Activated T-helper 17 cell treated with anti-CD3 and anti-CD28 coated beads, Interleukin-2, amount 50 U/mL, for 72 hours (primary cell): ENCODE measurements around the gene XAB2. TPM values are rescaled to one million over a fixed set of nuclear protein-coding genes. Genes with fewer than 3 reads are reported as not detected.
A peak's percentile ranks its signal among the peaks of the same experiment; 100 is the strongest.

Source experiments
- ATAC-seq: fragments of 150-1000 bp; cut with Tn5 transposase; replicated peaks from 2 replicates; pipeline ENCODE4 v1.10.0; 2021; ENCODE audit warnings: mild to moderate bottlenecking, moderate library complexity
- H3K27ac Mint-ChIP-seq: one replicate; pipeline ENCODE4 v1.8.0; 2022; ENCODE audit warnings: mixed read lengths
- H3K27me3 Mint-ChIP-seq: one replicate; pipeline ENCODE4 v1.8.0; 2022; ENCODE audit warnings: mixed read lengths
- H3K36me3 Mint-ChIP-seq: one replicate; pipeline ENCODE4 v1.8.0; 2022; ENCODE audit warnings: low read depth, mild to moderate bottlenecking, mixed read lengths
- H3K4me1 Mint-ChIP-seq: one replicate; pipeline ENCODE4 v1.8.0; 2022; ENCODE audit warnings: mixed read lengths
- H3K4me3 Mint-ChIP-seq: one replicate; pipeline ENCODE4 v1.8.0; 2022; ENCODE audit warnings: mild to moderate bottlenecking, mixed read lengths
- H3K9me3 Mint-ChIP-seq: one replicate; pipeline ENCODE4 v1.8.0; 2022; ENCODE audit warnings: mixed read lengths
- total RNA-seq, 2 donors: library from RNA; stranded (reverse); gene quantifications; one replicate each; pipeline ENCODE4 v1.2.3, GENCODE V29; 2022

XAB2 gene
- total RNA-seq, 2 donors from 2014 or later, result 39.0 to 53.8 TPM

- Mint-ChIP-seq H3K27me3 (no peaks in the 10 kb centered on the region), H3K36me3 (peaks cover 33% of the 10 kb centered on the region), H3K4me1 (no peaks in the 10 kb centered on the region), H3K9me3 (no peaks in the 10 kb centered on the region), H3K4me3 (no peak overlapping the region), H3K27ac (no peak overlapping the region)
- ATAC-seq, result no peak
Measured at GRCh38 chr19:7617735-7618134, 11.6 kb downstream of the XAB2 start.

DNA sequence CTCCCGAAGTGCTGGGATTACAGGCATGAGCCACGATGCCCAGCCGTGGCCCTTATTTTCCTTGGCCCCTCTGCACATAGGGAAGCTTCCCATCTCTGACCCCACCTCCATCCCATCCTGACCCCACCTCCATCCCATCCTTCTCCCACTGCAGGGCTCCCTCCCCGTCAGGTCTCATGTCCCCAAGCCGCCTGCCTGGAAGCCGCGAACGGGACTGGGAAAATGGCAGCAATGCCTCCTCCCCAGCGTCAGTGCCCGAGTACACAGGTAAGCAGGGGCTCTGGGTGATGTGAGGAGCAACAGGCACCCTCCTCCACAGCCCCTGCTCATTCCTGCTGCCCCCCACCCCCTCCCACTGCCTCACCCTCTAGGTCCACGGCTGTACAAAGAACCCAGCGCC lies 12.2 kb downstream of the XAB2 start:
- Mint-ChIP-seq H3K4me3 (no peak overlapping the region), H3K9me3 (no peaks in the 10 kb centered on the region), H3K27me3 (no peaks in the 10 kb centered on the region), H3K36me3 (peaks cover 28% of the 10 kb centered on the region), H3K4me1 (no peaks in the 10 kb centered on the region), H3K27ac (no peak overlapping the region)
- ATAC-seq, result no peak

- no peaks in the 10 kb centered on the region for H3K4me1 Mint-ChIP-seq
- no peaks in the 10 kb centered on the region for H3K27me3 Mint-ChIP-seq
- peaks cover 12% of the 10 kb centered on the region for H3K36me3 Mint-ChIP-seq
- H3K9me3 Mint-ChIP-seq, result no peaks in the 10 kb centered on the region
- H3K27ac Mint-ChIP-seq, result peak overlapping the region; percentile 10
- ATAC-seq, result no peak
- no peak overlapping the region for H3K4me3 Mint-ChIP-seq
Measured at GRCh38 chr19:7614859-7615741, 14.2 kb downstream of the XAB2 start.

DNA sequence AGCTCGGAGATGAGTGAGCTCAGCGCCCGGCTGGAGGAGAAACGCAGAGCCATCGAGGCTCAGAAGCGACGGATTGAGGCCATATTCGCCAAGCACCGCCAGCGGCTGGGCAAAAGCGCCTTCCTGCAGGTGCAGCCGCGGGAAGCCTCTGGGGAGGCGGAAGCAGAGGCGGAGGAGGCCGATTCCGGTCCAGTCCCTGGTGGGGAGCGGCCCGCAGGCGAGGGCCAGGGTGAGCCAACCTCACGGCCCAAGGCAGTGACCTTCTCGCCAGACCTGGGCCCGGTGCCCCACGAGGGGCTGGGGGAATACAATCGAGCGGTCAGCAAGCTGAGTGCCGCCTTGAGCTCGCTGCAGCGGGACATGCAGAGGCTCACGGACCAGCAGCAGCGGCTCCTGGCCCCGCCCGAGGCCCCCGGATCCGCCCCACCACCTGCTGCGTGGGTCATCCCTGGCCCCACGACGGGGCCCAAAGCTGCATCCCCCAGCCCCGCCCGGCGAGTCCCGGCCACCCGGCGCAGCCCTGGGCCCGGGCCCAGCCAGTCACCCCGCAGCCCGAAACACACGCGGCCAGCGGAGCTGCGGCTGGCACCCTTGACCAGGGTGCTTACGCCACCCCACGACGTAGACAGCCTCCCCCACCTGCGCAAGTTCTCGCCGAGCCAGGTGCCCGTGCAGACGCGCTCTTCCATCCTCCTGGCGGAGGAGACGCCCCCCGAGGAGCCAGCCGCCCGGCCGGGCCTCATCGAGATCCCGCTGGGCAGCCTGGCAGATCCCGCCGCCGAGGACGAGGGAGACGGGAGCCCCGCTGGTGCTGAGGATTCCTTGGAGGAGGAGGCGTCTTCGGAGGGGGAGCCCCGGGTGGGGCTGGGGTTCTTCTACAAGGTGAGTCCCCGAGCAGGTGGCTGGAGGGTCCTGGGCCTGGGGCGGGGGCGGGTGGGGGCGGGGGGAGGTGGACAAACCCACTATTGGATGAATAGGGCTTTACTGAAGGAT lies 16.8 kb downstream of the XAB2 start:
- ATAC-seq, result no peak
- no peak overlapping the region for H3K27ac Mint-ChIP-seq
- H3K36me3 Mint-ChIP-seq, result no peaks in the 10 kb centered on the region
- H3K9me3 Mint-ChIP-seq, result no peaks in the 10 kb centered on the region
- no peak overlapping the region for H3K4me3 Mint-ChIP-seq
- no peaks in the 10 kb centered on the region for H3K4me1 Mint-ChIP-seq
- no peaks in the 10 kb centered on the region for H3K27me3 Mint-ChIP-seq

DNA sequence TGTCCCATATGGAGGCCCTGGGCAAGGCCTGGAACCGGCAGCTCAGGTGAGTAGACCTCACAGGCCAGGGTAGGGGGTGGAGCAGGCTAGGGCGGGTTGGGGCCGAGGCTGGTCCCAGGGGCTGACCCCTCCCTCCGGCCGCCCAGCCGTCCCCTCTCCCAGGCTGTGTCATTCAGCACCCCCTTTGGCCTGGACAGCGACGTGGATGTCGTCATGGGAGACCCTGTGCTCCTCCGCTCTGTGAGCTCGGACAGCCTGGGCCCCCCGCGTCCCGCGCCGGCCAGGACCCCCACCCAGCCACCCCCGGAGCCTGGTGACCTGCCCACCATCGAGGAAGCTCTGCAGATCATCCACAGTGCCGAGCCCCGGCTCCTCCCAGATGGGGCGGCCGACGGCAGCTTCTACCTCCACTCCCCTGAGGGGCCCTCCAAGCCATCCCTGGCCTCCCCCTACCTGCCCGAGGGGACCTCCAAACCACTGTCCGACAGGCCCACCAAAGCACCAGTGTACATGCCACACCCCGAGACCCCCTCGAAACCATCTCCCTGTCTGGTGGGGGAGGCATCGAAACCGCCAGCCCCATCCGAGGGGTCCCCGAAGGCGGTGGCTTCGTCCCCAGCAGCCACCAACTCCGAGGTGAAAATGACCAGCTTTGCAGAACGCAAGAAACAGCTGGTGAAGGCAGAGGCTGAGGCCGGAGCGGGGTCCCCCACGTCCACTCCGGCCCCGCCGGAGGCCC lies 17.6 kb downstream of the XAB2 start:
- Mint-ChIP-seq H3K4me3 (no peak overlapping the region), H3K27ac (no peak overlapping the region), H3K27me3 (no peaks in the 10 kb centered on the region), H3K4me1 (no peaks in the 10 kb centered on the region), H3K9me3 (no peaks in the 10 kb centered on the region), H3K36me3 (no peaks in the 10 kb centered on the region)
- no peak for ATAC-seq

- Mint-ChIP-seq H3K27me3 (peaks cover under 1% of the 10 kb centered on the region), H3K4me1 (no peaks in the 10 kb centered on the region), H3K36me3 (no peaks in the 10 kb centered on the region), H3K4me3 (no peak overlapping the region), H3K9me3 (no peaks in the 10 kb centered on the region), H3K27ac (no peak overlapping the region)
- ATAC-seq, result no peak
Measured at GRCh38 chr19:7610491-7611240, 18.7 kb downstream of the XAB2 start.

GRCh38 chr19:7607874-7608560 lies 21.3 kb downstream of the XAB2 start:
- ATAC-seq, result no peak
- Mint-ChIP-seq H3K9me3 (no peaks in the 10 kb centered on the region), H3K27me3 (peaks cover 12% of the 10 kb centered on the region), H3K27ac (no peak overlapping the region), H3K4me1 (peaks cover 4% of the 10 kb centered on the region), H3K36me3 (no peaks in the 10 kb centered on the region), H3K4me3 (no peak overlapping the region)

DNA sequence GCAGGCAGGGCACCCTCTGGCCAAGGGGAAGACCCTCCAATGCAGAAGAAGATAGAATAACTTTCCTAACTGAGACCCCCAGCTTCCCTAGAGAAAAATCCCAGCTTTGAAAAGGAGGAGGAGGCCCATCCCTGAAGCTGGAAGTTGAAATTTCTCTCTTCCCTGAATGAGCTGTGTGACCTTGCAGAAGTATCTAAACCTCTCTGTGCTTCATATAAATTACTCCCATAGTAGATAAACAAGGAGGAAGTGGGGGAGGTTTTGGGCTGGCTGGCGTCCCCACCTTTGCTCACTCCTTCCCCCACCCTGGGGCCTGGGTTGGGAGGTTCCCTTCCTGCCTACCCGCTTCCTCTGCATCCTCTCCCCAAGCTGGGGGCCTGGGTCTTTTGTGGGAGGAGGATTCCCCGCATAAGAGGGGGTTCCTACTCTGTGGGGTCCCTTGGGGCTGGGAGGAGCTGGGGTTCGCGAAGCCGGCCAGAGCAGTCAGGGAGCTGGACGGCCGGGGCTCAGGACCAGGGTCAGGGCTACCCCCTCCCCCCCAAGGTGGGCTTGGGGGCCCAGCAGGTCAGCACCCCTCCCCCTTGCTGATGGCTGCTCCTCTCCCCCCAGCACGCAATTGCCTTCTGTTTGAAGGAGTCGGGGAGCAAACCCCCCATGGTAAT lies 22.0 kb downstream of the XAB2 start:
- H3K4me3 Mint-ChIP-seq, result no peak overlapping the region
- peaks cover 13% of the 10 kb centered on the region for H3K27me3 Mint-ChIP-seq
- H3K27ac Mint-ChIP-seq, result no peak overlapping the region
- H3K36me3 Mint-ChIP-seq, result no peaks in the 10 kb centered on the region
- H3K4me1 Mint-ChIP-seq, result peaks cover 4% of the 10 kb centered on the region
- no peak for ATAC-seq
- H3K9me3 Mint-ChIP-seq, result no peaks in the 10 kb centered on the region

DNA sequence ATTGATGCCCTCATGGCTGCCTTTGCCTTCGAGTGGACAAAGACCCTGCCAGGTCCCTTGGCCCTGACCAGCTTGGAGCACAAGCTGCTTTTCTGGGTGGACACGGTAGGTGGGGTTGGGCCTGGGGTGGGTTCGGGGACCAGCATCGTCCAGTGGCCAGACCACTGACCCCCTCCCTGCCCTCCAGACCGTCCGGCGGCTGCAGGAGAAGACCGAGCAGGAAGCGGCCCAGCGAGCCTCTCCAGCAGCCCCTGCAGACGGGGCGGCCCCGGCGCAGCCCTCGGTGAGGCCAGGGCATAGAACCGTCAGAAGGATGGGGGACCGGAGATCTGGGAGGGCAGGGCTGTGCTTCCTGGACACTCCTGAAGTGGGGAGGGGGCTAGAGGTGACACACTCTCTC lies 23.1 kb downstream of the XAB2 start:
- no peak overlapping the region for H3K27ac Mint-ChIP-seq
- H3K36me3 Mint-ChIP-seq, result no peaks in the 10 kb centered on the region
- H3K27me3 Mint-ChIP-seq, result peaks cover 20% of the 10 kb centered on the region

GRCh38 chr19:7605490-7606222 lies 23.7 kb downstream of the XAB2 start:
- ATAC-seq, result peak; percentile 71
- Mint-ChIP-seq H3K27me3 (peaks cover 23% of the 10 kb centered on the region), H3K4me3 (no peak overlapping the region), H3K9me3 (no peaks in the 10 kb centered on the region), H3K36me3 (peaks cover 4% of the 10 kb centered on the region), H3K27ac (no peak overlapping the region), H3K4me1 (peaks cover 8% of the 10 kb centered on the region)

More for the DNA sequence above, 23.1 kb downstream of the XAB2 start:
- ATAC-seq, result no peak
- H3K9me3 Mint-ChIP-seq, result no peaks in the 10 kb centered on the region
- peaks cover 4% of the 10 kb centered on the region for H3K4me1 Mint-ChIP-seq
- no peak overlapping the region for H3K4me3 Mint-ChIP-seq

DNA sequence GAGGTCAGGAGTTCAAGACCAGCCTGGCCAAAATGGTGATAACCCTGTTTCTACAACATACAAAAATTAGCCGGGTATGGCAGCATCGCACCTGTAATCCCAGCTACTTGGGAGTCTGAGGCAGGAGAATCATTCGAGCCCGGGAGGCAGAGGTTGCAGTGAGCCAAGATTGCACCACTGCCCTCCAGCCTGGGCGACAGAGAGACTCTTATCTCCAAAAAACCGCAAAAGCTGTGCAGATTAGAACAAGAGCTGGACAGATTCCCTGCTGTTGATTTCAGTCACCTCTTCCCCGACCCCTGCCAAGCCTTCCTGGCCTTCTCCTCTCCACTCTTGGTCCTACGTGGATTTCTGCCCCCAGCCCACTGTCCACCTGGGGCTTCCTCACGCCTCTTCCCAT lies 25.4 kb downstream of the XAB2 start:
- peaks cover 10% of the 10 kb centered on the region for H3K36me3 Mint-ChIP-seq
- H3K4me3 Mint-ChIP-seq, result no peak overlapping the region
- H3K27ac Mint-ChIP-seq, result no peak overlapping the region
- H3K9me3 Mint-ChIP-seq, result no peaks in the 10 kb centered on the region
- no peak for ATAC-seq
- peaks cover 9% of the 10 kb centered on the region for H3K4me1 Mint-ChIP-seq
- H3K27me3 Mint-ChIP-seq, result peaks cover 23% of the 10 kb centered on the region

GRCh38 chr19:7602935-7603497 lies 26.3 kb downstream of the XAB2 start:
- Mint-ChIP-seq H3K27me3 (peaks cover 26% of the 10 kb centered on the region), H3K27ac (no peak overlapping the region), H3K4me1 (peaks cover 9% of the 10 kb centered on the region), H3K4me3 (no peak overlapping the region), H3K9me3 (no peaks in the 10 kb centered on the region), H3K36me3 (peaks cover 12% of the 10 kb centered on the region)
- no peak for ATAC-seq
